GM21529 (cell line): ENCODE measurements around the gene G2E3.
"Not testable (repeated sequence)": the region's sequence is repeated elsewhere in the genome, so short reads cannot be mapped to it uniquely, and the experiment has no call there.

ENCODE experiments used
- ATAC-seq: cut with Tn5 transposase; IDR thresholded peaks from one replicate; pipeline ENCODE4 v1.9.1; 2021; ENCODE audit not compliant: unreplicated experiment

Gene G2E3, protein sequence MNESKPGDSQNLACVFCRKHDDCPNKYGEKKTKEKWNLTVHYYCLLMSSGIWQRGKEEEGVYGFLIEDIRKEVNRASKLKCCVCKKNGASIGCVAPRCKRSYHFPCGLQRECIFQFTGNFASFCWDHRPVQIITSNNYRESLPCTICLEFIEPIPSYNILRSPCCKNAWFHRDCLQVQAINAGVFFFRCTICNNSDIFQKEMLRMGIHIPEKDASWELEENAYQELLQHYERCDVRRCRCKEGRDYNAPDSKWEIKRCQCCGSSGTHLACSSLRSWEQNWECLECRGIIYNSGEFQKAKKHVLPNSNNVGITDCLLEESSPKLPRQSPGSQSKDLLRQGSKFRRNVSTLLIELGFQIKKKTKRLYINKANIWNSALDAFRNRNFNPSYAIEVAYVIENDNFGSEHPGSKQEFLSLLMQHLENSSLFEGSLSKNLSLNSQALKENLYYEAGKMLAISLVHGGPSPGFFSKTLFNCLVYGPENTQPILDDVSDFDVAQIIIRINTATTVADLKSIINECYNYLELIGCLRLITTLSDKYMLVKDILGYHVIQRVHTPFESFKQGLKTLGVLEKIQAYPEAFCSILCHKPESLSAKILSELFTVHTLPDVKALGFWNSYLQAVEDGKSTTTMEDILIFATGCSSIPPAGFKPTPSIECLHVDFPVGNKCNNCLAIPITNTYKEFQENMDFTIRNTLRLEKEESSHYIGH

GRCh38 chr14:30558675-30559555 lies at the start of gene G2E3:
TSS of gene G2E3 (plus strand) at chr14:30559158. CDS start at chr14:30581080, 21,922 bp downstream.
- ATAC-seq = peak; percentile 98

- ATAC-seq = no peak
Observed at GRCh38 chr14:30517737-30518136, 41.2 kb upstream of the G2E3 start.

- no peak for ATAC-seq
Observed at GRCh38 chr14:30518867-30519560, 39.9 kb upstream of the G2E3 start.

DNA sequence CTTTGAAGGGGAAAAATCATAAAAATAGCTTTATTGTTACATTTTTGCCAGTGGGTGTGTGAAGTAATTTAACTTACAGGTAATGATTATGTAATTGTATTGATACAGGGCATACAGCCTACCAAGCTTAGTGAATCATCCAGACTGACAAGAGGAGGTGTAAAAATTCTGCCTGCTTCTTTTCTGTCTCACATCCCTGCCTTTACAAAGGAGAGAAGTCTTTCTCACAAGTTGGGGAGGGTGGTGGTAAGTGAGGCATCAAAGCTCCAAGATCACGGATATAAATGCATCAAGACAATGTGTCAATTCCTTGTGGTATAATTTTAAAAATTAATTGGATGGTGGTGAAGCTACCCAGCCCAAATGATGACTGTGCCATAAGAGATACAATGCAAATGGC lies 39.0 kb upstream of the G2E3 start:
- ATAC-seq = no peak

DNA sequence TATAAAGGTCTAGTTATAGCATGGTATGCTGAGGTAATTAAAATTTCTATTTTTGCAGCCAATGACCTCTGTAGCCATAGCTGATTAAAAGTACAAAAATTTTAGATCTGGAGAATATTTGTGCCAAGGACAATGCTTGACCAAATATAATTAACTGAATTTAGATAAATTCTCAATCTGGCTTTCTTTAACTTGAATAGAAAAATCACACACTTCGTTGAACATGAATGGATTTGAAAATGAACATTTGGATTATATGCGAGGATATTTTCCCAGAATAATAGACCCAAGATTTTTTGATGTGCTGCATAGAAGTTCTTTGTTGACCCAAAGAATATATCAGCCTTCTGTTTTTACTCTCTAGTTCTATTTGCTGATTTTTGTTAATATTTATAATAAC lies 38.4 kb upstream of the G2E3 start:
- no peak for ATAC-seq

DNA sequence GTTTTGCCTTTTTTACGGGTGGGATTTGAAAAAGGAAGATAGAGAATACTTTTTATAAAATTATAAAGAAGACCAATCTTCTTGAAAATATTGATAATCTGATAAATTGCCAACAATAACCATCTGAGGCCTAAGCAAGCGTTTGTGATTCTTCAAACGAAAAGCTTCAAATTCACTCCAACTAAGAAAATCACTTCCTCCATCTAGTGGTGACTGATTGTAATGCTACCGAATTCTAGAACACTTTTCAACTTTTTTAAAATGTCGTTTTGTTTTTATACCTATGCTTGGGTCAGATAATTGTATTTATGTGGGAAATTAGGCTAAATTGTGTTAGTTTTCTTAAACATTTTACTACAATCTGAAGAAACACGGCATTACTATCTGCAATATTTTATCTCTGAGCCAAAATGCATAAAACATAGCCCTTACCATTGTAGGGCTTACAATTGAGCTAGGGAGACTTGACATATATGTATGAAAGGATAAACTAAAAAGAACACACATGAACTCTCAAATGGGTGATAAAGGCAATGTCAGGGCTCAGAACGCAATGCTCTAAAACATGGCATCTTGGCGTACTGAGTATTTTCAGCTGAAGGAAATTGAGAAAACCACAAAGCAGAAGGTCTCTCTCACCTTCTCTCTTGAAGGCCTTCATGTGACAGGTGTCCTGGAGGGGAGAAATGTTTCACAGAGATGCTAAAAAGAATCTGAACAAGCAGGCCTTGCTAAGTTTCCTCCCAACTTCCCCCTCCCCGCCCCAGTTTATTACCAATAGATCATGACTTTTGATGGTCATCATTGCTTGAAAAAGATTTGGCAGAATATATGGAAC lies 36.8 kb upstream of the G2E3 start:
- ATAC-seq = peak; percentile 80

GRCh38 chr14:30525833-30526232 lies 33.1 kb upstream of the G2E3 start:
- no peak for ATAC-seq

DNA sequence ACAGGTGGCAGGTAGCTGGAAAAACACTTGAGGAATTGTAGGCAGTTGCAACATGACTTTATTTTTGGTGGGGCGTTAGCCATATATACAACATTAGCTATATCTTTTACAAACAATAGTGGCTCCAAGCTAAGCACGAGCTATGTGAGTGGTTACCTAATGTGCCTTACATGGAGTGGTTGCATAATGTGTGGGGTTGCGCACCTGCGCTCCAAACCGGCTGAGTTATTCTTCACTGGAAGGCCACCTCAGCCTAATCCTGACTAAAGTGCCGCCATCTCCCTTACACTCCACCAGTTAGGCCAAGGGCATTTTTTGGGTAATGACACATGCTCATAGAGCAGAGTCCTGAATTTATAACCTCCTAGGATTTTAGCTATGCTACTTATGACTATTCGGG lies 31.8 kb upstream of the G2E3 start:
- ATAC-seq = no peak

DNA sequence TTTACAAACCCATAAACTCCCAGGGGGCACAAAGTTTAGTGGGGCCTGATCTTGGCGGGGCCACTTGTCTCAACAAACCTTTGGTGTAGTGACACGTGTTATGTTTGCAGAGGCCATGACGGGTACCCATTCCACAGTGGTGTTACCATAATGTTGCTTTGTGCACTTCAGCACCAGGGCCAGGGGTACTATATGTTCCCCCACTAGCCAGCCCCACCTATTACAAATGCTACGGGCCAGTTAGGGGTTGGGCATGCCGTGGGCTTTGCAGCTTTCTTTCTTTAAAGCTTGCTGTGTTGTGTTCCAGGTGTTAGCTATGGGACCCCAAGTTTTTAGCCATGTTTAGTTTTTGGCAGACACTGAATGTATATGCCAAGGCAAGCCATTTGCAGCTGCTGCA lies 30.8 kb upstream of the G2E3 start:
- no peak for ATAC-seq

DNA sequence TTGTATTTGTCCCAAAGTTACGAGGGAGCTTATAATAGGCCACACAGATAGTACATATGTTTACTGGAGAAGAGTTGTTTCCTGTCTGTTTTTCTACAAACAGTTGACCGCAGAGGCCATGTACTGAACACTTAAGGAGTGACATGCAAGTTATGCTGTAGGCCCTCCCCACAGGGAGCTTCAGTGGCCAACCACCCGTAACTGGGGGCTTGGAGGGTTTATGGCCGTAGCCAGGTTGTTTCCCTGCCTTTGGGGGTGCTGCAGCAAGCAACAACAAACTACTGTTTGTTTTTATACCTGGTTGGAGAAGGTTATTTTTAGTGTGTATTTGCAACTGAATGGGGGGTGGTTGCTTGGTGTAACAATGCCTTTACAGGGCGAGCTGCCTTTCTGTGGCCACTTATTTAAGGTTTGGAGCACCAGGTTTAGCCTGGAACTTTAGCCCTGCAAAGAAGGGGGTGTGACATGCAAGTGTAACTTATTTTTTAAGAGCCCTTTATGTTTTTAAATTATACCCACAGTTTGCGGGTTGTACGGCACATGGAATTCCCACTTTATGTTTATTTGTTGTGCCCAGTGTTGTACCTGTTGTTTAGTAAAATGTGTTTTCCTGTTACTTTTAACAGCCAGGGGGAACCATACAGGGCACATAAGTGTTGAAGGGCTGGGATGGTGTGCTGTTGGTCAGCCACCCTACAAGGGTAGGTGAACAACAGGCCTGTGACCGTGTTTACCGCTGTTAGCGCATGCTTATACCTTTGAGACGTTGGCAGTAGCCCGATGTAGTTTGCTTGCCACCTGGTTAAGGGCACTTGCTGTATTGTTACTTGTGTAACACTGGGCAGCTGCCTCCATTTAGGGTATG lies 29.9 kb upstream of the G2E3 start:
- ATAC-seq = no peak

- no peak for ATAC-seq
Observed at GRCh38 chr14:30532264-30532663, 26.7 kb upstream of the G2E3 start.

GRCh38 chr14:30533126-30533525 lies 25.8 kb upstream of the G2E3 start:
- ATAC-seq = no peak

DNA sequence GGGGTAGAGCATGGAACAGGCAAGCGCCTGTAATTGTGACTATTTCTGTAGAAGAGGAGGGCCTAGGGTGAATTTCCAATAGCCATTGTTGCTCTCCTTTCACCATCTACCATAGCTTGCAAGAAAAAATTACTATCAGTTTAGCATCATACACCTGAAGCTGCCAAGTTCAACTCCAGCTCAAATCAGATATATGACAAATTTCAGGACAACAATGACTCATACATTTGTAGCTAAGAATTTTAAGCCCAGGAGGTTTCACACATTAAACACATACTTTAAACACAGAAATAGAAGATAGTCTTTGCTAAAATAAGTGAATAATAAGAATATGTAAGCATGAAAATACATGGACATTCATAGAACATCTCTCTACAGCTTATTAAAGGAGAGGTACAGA lies 17.6 kb upstream of the G2E3 start:
- no peak for ATAC-seq

- ATAC-seq = not testable (repeated sequence)
Observed at GRCh38 chr14:30546735-30547134, 12.2 kb upstream of the G2E3 start.

GRCh38 chr14:30547388-30548048 lies 11.4 kb upstream of the G2E3 start:
- ATAC-seq = no peak

DNA sequence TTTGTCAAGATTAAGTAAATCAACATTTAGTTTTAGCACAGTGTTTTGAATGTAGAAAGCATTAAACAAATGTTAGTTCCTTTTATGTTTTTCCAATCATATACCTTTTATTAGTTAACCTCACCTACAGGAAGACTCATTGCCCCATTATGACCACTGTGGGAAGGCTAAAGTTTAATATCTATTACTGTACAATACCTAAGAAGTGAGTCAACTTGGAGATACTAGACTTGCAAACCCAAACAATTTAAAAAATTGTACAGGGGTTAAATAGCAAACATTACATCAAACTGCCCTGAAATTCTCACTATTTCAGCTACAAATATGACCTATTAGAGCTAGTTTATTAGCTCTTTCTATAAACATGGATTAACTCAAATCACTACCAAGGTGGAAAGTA lies 8.6 kb upstream of the G2E3 start:
- no peak for ATAC-seq

- ATAC-seq = no peak
Observed at GRCh38 chr14:30551460-30551859, 7.5 kb upstream of the G2E3 start.

DNA sequence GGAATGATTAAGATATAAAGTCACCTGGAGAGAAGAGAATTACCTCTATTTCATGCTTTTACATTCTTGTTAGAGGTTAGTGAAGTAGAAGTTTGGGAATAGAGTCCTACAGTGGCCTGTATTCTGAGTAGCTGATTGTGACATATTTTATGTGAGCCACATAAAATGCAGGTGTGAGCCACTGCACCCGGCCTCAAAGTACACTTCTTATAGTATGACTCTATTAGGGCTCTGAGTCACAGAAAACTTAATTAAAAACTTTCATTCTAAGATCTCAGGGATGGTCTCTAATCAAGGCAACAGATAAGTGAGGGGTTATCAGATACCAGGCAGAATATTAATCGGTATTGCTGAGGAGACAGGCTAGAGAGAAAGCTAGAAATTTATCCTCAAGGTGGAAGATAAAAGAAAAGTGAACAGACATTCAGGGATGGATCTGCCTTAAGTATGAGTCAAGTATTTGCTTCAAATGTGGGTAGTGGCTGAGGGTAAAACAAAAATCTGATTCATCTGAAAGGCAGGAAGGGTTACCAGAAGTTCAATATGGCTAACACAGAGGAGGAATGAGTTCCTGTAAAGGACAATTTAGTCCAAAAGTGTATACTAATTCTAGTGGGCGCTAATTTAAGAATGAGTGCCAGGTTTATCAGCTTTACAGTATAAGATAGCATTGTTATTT lies 5.5 kb upstream of the G2E3 start:
- ATAC-seq = no peak
